Ectodermal cell (in vitro differentiated cells): Measurements from ENCODE around the gene TMA16.

Experiments used
- H3K27ac ChIP-seq: 2 replicates; pipeline ENCODE4 v1.7.0; 2013; ENCODE audit warnings: mild to moderate bottlenecking, low read depth, low read length; ENCODE audit not compliant: insufficient read depth, poor library complexity, severe bottlenecking
- H3K27me3 ChIP-seq: 2 replicates; pipeline ENCODE4 v1.7.0; 2013; ENCODE audit warnings: mild to moderate bottlenecking, low read length; ENCODE audit not compliant: insufficient read depth, control insufficient read depth, poor library complexity, severe bottlenecking
- H3K36me3 ChIP-seq: one replicate; pipeline ENCODE4 v1.7.0; 2013; ENCODE audit warnings: low read length; ENCODE audit not compliant: control insufficient read depth, insufficient read depth
- H3K4me1 ChIP-seq: one replicate; pipeline ENCODE4 v1.7.0; 2013; ENCODE audit warnings: low read length; ENCODE audit not compliant: control insufficient read depth, insufficient read depth
- H3K4me3 ChIP-seq: 2 replicates; pipeline ENCODE4 v1.7.0; 2013; ENCODE audit warnings: low read depth, low read length, control low read depth; ENCODE audit not compliant: insufficient read depth
- H3K9me3 ChIP-seq: 2 replicates; pipeline ENCODE4 v1.7.0; 2013; ENCODE audit warnings: mild to moderate bottlenecking, low read length, moderate library complexity; ENCODE audit not compliant: control insufficient read depth
- WGBS, 2 experiments: methylation state at CpG; one replicate each; pipeline ENCODE4 v1.1.7; 2013; ENCODE audit warnings: missing lambda C conversion rate in 2 of 2; 5-methylcytosine and 5-hydroxymethylcytosine counted together

TMA16 gene

DNA sequence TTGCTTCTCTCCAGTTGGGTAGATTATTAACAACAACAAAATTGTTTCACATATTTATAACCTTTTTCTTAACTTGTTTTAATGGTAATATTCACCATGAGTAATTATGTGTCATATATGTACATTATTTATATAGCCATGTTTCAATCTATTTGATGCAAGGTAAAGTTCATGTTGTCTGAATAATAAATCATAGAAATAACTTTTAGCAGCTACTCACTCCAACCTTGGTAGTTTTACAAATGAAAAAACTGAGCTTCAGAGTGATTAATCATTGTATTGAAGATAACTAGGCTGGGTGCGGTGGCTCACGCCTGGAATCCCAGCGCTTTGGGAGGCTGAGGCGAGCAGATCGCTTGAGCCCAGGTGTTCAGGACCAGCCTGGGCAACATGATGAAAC lies 46.0 kb downstream of the TMA16 start:
- WGBS, 2 experiments = 96% methylated on average over 5 of the region's 5 CpGs
- no peak overlapping the region for H3K27ac ChIP-seq
- H3K4me3 ChIP-seq = no peak overlapping the region
- no peaks in the 10 kb centered on the region for H3K36me3 ChIP-seq
- no peaks in the 10 kb centered on the region for H3K27me3 ChIP-seq
- no peaks in the 10 kb centered on the region for H3K4me1 ChIP-seq
- no peaks in the 10 kb centered on the region for H3K9me3 ChIP-seq

DNA sequence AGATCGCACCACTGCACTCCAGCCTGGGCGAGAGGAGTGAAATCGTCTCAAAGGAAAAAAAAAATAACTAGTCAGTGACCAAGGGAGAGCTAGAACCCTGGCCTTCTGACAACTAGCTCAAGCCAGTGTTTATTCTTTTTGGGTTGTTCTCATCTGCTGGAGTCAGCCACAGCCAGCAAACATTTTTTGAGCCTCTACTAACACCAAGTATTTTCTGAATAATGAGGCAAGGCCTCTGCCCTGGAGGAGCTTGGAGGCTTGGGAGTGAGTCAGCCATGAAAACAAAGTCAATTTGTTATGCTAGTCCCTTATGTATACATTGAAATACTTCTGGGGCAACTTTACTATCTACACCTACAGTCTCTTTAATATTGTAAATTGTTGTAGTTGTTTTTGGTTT lies 46.5 kb downstream of the TMA16 start:
- Histone ChIP-seq H3K27me3 (no peaks in the 10 kb centered on the region), H3K27ac (no peak overlapping the region), H3K4me3 (no peak overlapping the region), H3K9me3 (no peaks in the 10 kb centered on the region), H3K36me3 (no peaks in the 10 kb centered on the region), H3K4me1 (no peaks in the 10 kb centered on the region)
- 90 to 99% methylated on average over 3 of the region's 3 CpGs for WGBS, 2 experiments

- 79 to 84% methylated on average over 3 of the region's 3 CpGs for WGBS, 2 experiments
- Histone ChIP-seq H3K4me3 (no peak overlapping the region), H3K27me3 (no peaks in the 10 kb centered on the region)
Observed at GRCh38 chr4:163542275-163542674, 47.8 kb downstream of the TMA16 start.

DNA sequence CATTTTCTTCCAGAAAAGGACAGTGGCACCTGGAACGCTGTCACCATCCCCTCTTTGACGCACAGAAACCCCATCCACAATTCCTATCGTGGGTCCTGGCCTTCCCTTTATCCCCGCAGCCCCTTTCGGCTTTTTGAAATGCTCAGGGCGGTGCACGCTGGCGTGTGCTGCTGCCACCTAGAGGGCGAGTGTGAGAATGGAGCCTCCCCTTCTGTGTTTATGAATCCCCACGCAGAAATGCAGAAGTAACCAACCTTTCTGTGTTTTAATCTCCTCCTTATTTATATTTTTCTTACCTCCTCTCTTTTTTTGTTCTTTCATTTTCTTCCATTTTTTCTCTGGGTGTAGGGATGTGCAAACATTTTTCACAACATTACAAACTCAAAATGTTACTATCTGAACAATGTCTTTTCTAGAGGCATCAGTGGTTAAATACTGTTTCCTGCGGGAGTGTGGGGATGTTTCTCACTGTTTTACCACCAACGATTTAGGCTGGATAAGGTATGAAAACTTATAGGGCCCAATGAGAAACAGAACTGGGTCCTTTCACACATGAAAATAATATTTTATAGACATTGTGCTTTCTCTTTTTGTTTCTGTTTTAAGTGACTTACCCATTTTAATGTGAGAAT lies 50.0 kb downstream of the TMA16 start:
- 12 to 16% methylated on average over 12 of the region's 12 CpGs for WGBS, 2 experiments
- Histone ChIP-seq H3K4me1 (no peaks in the 10 kb centered on the region), H3K4me3 (no peak overlapping the region), H3K9me3 (no peaks in the 10 kb centered on the region), H3K36me3 (no peaks in the 10 kb centered on the region), H3K27ac (no peak overlapping the region), H3K27me3 (no peaks in the 10 kb centered on the region)

More at GRCh38 chr4:163542275-163542674, 47.8 kb downstream of the TMA16 start:
- H3K4me1 ChIP-seq = no peaks in the 10 kb centered on the region
- H3K36me3 ChIP-seq = no peaks in the 10 kb centered on the region
- H3K9me3 ChIP-seq = no peaks in the 10 kb centered on the region
- no peak overlapping the region for H3K27ac ChIP-seq

DNA sequence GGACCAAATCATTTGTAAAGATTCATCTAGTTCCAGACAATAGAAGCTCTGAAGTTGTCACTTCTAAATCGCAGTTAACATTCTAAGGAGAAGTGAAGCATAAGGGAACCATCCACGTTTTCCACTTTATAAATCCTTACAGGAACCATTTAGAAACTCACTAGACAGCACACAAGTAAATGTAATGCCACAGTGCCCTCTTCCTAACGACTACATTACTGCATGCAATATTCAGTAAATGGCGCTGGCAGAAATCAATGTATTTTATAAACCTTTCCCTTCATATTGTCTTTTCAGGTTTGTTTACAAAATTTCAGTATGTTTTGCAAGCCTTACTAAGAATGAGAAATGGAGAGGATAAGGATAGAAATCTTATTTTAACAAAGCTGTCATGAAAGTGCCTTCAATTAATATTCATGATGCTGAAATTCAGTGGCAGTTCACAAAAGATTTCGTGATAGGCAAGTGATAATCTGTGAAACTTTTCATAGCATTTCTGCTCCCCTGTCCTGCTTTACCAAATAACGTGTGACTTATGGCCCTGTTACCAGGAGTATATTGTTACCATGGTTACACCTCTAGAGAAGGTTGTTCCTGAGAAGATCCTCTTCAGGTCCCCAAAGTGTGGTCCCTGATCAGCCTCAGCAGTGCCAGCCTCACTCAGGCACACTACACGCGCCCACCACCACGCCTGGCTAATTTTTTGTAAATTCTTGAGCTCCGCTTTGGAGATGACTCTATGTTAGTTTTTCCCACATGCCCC lies 54.2 kb downstream of the TMA16 start:
- no peak overlapping the region for H3K27ac ChIP-seq
- H3K4me1 ChIP-seq = no peaks in the 10 kb centered on the region
- H3K9me3 ChIP-seq = no peaks in the 10 kb centered on the region
- no peaks in the 10 kb centered on the region for H3K36me3 ChIP-seq
- WGBS, 2 experiments = 62 to 63% methylated on average over 10 of the region's 10 CpGs
- H3K27me3 ChIP-seq = no peaks in the 10 kb centered on the region
- no peak overlapping the region for H3K4me3 ChIP-seq

GRCh38 chr4:163550869-163551267 lies 56.4 kb downstream of the TMA16 start:
- H3K4me3 ChIP-seq = no peak overlapping the region
- H3K27ac ChIP-seq = no peak overlapping the region
- H3K36me3 ChIP-seq = no peaks in the 10 kb centered on the region
- 92 to 95% methylated on average over 5 of the region's 6 CpGs for WGBS, 2 experiments
- no peaks in the 10 kb centered on the region for H3K9me3 ChIP-seq
- H3K4me1 ChIP-seq = no peaks in the 10 kb centered on the region
- no peaks in the 10 kb centered on the region for H3K27me3 ChIP-seq

DNA sequence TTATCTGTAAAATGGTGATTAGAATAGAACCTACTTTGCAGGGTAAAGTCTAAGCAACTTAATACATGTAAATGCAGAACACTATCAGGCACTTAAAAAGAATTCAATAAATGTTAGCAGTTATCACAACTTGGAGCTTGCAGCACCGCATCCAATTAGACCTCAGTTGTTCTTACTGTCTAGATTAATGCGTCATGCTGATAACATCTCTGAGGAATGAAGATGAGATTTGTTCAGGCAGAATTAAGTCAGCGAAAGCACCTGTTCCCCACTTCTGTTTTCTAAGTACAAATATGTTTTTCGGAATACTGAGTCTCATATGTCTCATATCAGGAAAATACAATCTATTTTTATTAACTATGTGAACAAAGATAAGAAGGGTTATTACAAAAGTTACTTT lies 58.7 kb downstream of the TMA16 start:
- Histone ChIP-seq H3K4me3 (no peak overlapping the region), H3K9me3 (no peaks in the 10 kb centered on the region), H3K27ac (no peak overlapping the region), H3K27me3 (no peaks in the 10 kb centered on the region), H3K36me3 (no peaks in the 10 kb centered on the region), H3K4me1 (no peaks in the 10 kb centered on the region)
- WGBS, 2 experiments = 98% methylated on average over 3 of the region's 4 CpGs

DNA sequence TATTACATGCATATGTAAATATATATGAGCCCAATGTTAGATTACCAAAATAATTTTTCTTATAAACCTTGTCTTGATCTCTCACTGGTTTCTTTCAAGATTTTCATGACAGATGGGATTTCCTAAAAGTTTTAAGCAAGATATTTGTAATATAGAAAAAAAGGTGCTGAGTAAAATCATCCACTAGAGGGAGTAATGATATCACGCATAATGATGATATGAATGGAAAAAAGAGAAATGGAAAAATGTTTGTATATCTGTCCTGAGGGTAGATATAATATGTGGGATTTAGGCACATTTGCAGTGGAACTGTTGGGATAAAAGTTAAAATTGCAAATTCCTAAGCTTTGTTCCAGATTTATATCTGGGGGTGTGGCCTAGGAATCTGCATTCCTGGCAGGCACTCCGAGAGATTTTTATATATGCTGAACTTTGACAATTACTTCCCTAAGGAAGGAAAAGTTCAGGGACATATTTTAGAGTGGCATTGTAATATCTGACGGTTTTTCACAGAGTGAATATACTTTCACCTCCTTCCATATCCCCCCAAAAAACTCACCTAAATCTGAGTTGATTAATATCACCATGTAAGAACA lies 60.5 kb downstream of the TMA16 start:
- Histone ChIP-seq H3K27me3 (no peaks in the 10 kb centered on the region), H3K9me3 (no peaks in the 10 kb centered on the region), H3K36me3 (no peaks in the 10 kb centered on the region), H3K4me3 (no peak overlapping the region), H3K27ac (no peak overlapping the region), H3K4me1 (no peaks in the 10 kb centered on the region)
- WGBS, 2 experiments = 31 to 62% methylated on average over 1 to 2 of the region's 3 CpGs

GRCh38 chr4:163556177-163556576 lies 61.7 kb downstream of the TMA16 start:
- H3K36me3 ChIP-seq = no peaks in the 10 kb centered on the region
- no peaks in the 10 kb centered on the region for H3K9me3 ChIP-seq
- no peaks in the 10 kb centered on the region for H3K27me3 ChIP-seq
- H3K27ac ChIP-seq = no peak overlapping the region
- H3K4me1 ChIP-seq = no peaks in the 10 kb centered on the region
- 54 to 64% methylated on average over 1 of the region's 2 CpGs for WGBS, 2 experiments
- no peak overlapping the region for H3K4me3 ChIP-seq

DNA sequence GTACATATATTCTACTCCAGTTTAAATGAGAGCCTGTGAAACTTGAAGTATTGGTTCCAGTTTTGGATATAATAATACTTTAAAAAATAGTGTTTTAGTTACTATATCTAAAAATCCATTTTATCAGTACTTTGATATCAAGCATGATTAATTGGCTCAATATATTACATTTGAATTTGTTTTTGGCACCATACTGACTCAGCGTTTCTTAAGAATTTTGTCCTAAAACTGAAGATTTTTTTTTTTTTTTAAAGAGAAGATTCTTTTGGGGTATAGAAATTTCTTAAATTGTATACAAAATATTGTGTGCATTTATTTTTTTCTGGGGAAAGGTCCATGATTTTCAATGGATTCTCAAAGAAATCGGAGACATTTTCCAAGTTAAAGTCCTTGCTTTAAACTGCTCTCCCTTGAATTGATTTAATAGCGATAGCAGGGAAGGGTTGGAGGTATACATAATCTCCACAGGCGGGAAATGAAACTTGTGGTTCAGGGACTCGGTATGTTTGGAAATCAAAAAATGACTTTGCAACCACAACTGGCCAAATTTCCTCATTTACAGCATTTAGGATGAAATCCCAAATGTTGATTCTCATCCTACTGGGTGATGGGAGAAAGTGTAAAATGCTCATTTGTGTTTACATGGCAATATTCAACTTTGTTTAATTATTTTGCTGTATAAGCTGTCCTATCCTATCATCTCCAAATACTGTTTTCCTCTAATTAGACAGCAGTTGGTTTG lies 62.3 kb downstream of the TMA16 start:
- WGBS, 2 experiments = 72 to 76% methylated on average over 4 to 5 of the region's 5 CpGs
- Histone ChIP-seq H3K4me1 (no peaks in the 10 kb centered on the region), H3K27me3 (no peaks in the 10 kb centered on the region), H3K36me3 (no peaks in the 10 kb centered on the region), H3K9me3 (no peaks in the 10 kb centered on the region), H3K27ac (no peak overlapping the region), H3K4me3 (no peak overlapping the region)
